ENCODE measurements around the gene PPP1R16B. TPM values are rescaled to one million over a fixed set of nuclear protein-coding genes. Genes with fewer than 3 reads are reported as not detected.
"Not testable (repeated sequence)": the region's sequence is repeated elsewhere in the genome, so short reads cannot be mapped to it uniquely, and the experiment has no call there.

The PPP1R16B gene
- total and polyA plus RNA-seq, 10 of the 15 experiments (the other 5 are each of a cell fraction or from before 2014, with no cell fraction given), result 13.4 to 90.2 (median 66.7) TPM

DNA sequence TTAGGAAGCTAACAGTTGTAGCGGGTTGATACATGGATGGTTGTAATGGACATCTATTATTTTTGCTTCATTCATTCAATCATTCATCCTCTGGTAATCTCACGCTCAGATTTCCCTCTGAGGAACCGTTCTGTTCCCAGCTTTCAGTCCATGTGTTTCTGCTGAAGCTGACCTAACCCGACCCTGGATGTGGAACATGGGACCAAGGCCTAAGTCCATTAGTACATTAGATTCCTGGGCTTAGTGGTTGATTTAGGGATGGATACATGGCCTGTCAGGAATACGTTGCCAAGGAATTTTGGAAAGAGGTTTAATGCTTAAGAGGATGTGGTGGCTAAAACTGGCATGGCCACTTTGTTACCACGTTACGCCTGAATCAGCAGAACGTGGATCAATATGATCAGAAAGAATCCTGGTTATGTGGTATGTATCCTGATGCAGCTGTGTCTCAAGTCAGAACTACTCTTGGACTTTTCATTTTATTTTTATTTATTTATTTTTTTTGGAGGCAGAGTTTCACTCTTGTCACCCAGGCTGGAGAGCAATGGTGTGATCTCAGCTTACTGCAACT, 152.5 kb downstream of the PPP1R16B start:
- H4K20me1 ChIP-seq (ENCODE audit: control insufficient read depth, insufficient read depth), result no peaks in the 10 kb centered on the region
- TF ChIP-seq PAX5 (IDR thresholded peaks at IDR 0.05; ENCODE audit: borderline replicate concordance, low read depth, low read length), result no peak
- TF ChIP-seq ZNF207 (IDR thresholded peaks at IDR 0.05; ENCODE audit: borderline replicate concordance), result no peak
- ATAC-seq (no peak), DNase-seq (ENCODE audit: low read depth, low spot score) (no peak), FAIRE-seq (no peak)
- H3K27ac ChIP-seq (ENCODE audit: control insufficient read depth, insufficient read depth), result no peak overlapping the region
- RAD21 ChIA-PET (ENCODE audit: unreplicated experiment), result interaction anchor here (1.0 kb wide), 1 partner anchor 40 kb away, joined by 3 read pairs; no protein-coding TSS in a partner anchor
- H2AFZ ChIP-seq (ENCODE audit: control insufficient read depth, low read depth, low read length), result no peak overlapping the region
- H3K4me1 ChIP-seq (ENCODE audit: control insufficient read depth, insufficient read depth, low read length), result no peaks in the 10 kb centered on the region
- H3K4me3 ChIP-seq, result no peak overlapping the region
- no TSS peak for BruUV-seq (replicated peaks)
- H3K9me3 ChIP-seq (replicated peaks; ENCODE audit: control insufficient read depth, insufficient read depth, low read length), result no peaks in the 10 kb centered on the region
- POLR2A ChIA-PET, result no interaction called here
- no peak overlapping the region for H3K9ac ChIP-seq (ENCODE audit: control insufficient read depth, insufficient read depth, low read length)
- CTCF ChIA-PET, result interaction anchor here (1.1 to 1.7 kb wide), 3 partner anchors 31 to 90 kb away, joined by 3 read pairs; no protein-coding TSS in a partner anchor
- intact Hi-C loops (cut with micrococcal nuclease; ENCODE audit: unreplicated experiment) (no loop called here), in situ Hi-C loops (cut with MboI) (no loop called here)
- peaks cover 2 to 7% of the 10 kb centered on the region in 2 experiments; a peak in 3 of 4 replicates for H3K36me3 ChIP-seq (ENCODE audit: control insufficient read depth in 2 of 2, insufficient read depth in 2 of 2, low read length in 1 of 2)
- H3K79me2 ChIP-seq (ENCODE audit: control insufficient read depth, insufficient read depth, low read length), result peaks cover 8% of the 10 kb centered on the region
- SMC1A ChIA-PET (ENCODE audit: uncharacterized antibody, unreplicated experiment), result interaction anchor here (1.3 to 2.2 kb wide), 3 partner anchors 8 to 36 kb away, joined by 3 to 4 read pairs (median 3); no protein-coding TSS in a partner anchor
- H3K4me2 ChIP-seq (ENCODE audit: control insufficient read depth, insufficient read depth), result no peak overlapping the region
- no peaks in the 10 kb centered on the region for H3K27me3 ChIP-seq (replicated peaks in 1 of 2; ENCODE audit: control insufficient read depth in 2 of 2, insufficient read depth in 2 of 2, low read length in 1 of 2)
- WGBS (ENCODE audit: insufficient coverage, insufficient replicate concordance, low lambda C conversion rate, missing lambda C conversion rate), result 91% methylated on average over 8 of the region's 8 CpGs

- ChIA-PET POLR2A (interaction anchor here (0.9 to 7.4 kb wide), 2 partner anchors 25 to 36 kb away, joined by 3 to 48 read pairs; no protein-coding TSS in a partner anchor), SMC1A (ENCODE audit: uncharacterized antibody, unreplicated experiment) (interaction anchor here (1.9 to 16.7 kb wide), 5 partner anchors 25 to 89 kb away, joined by 5 to 237 read pairs (median 37); partner anchors contain the start of gene FAM83D), CTCF (interaction anchor here (5.3 to 8.3 kb wide), 3 partner anchors 30 to 90 kb away, joined by 37 to 94 read pairs (median 62); no protein-coding TSS in a partner anchor), RAD21 (ENCODE audit: unreplicated experiment) (interaction anchor here (1.1 to 6.6 kb wide), 4 partner anchors 31 to 99 kb away, joined by 3 to 109 read pairs (median 54); partner anchors contain the start of gene FAM83D)
- H3K79me2 ChIP-seq (ENCODE audit: control insufficient read depth, insufficient read depth, low read length), result peaks cover 28% of the 10 kb centered on the region
- H2AFZ ChIP-seq (ENCODE audit: control insufficient read depth, low read depth, low read length); H3K4me2 ChIP-seq (ENCODE audit: control insufficient read depth, insufficient read depth); ATAC-seq; intact Hi-C loops (cut with micrococcal nuclease; ENCODE audit: unreplicated experiment); H4K20me1 ChIP-seq (ENCODE audit: control insufficient read depth, insufficient read depth); H3K4me3 ChIP-seq; BruUV-seq (replicated peaks); H3K27ac ChIP-seq (ENCODE audit: control insufficient read depth, insufficient read depth); H3K4me1 ChIP-seq (ENCODE audit: control insufficient read depth, insufficient read depth, low read length); H3K9ac ChIP-seq (ENCODE audit: control insufficient read depth, insufficient read depth, low read length); DNase-seq (ENCODE audit: low read depth, low spot score); H3K36me3 ChIP-seq (ENCODE audit: control insufficient read depth in 2 of 2, insufficient read depth in 2 of 2, low read length in 1 of 2); H3K27me3 ChIP-seq (replicated peaks in 1 of 2; ENCODE audit: control insufficient read depth in 2 of 2, insufficient read depth in 2 of 2, low read length in 1 of 2); H3K9me3 ChIP-seq (replicated peaks; ENCODE audit: control insufficient read depth, insufficient read depth, low read length); FAIRE-seq; in situ Hi-C loops (cut with MboI): not testable (repeated sequence)
- WGBS (ENCODE audit: insufficient coverage, insufficient replicate concordance, low lambda C conversion rate, missing lambda C conversion rate), result 94% methylated on average over 9 of the region's 9 CpGs
Observed at GRCh38 chr20:38960187-38960687, 154.7 kb downstream of the PPP1R16B start.

Measured in GM12878 (cell line).